Measurements from ENCODE around the gene SHOX.

DNA sequence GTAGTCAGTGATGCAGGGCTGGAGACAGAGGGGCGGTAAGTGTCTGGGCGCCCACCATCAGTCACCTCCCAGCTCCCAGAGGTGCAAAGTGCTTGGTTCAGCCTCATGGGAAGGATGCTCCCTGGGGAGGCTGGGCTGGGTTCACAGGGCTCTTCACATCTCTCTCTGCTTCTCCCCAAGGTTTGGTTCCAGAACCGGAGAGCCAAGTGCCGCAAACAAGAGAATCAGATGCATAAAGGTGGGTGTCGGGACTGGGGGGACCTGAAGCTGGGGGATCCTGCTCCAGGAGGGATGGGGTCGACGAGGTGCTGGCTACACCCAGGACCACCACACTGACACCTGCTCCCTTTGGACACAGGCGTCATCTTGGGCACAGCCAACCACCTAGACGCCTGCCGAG, 10.1 kb downstream of the SHOX start:
- TF ChIP-seq, protein P1, sequence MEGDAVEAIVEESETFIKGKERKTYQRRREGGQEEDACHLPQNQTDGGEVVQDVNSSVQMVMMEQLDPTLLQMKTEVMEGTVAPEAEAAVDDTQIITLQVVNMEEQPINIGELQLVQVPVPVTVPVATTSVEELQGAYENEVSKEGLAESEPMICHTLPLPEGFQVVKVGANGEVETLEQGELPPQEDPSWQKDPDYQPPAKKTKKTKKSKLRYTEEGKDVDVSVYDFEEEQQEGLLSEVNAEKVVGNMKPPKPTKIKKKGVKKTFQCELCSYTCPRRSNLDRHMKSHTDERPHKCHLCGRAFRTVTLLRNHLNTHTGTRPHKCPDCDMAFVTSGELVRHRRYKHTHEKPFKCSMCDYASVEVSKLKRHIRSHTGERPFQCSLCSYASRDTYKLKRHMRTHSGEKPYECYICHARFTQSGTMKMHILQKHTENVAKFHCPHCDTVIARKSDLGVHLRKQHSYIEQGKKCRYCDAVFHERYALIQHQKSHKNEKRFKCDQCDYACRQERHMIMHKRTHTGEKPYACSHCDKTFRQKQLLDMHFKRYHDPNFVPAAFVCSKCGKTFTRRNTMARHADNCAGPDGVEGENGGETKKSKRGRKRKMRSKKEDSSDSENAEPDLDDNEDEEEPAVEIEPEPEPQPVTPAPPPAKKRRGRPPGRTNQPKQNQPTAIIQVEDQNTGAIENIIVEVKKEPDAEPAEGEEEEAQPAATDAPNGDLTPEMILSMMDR (IDR thresholded peaks at IDR 0.05; ENCODE audit: low read length), result no peak
- no peak for TF ChIP-seq EZH2 (optimal IDR thresholded peaks at IDR 0.05; ENCODE audit: low read depth, low read length)

Data from MM.1S (cell line).